Measurements from ENCODE around the gene ACAD10.
"Not testable (repeated sequence)": the region's sequence is repeated elsewhere in the genome, so short reads cannot be mapped to it uniquely, and the experiment has no call there.

ACAD10 gene

DNA sequence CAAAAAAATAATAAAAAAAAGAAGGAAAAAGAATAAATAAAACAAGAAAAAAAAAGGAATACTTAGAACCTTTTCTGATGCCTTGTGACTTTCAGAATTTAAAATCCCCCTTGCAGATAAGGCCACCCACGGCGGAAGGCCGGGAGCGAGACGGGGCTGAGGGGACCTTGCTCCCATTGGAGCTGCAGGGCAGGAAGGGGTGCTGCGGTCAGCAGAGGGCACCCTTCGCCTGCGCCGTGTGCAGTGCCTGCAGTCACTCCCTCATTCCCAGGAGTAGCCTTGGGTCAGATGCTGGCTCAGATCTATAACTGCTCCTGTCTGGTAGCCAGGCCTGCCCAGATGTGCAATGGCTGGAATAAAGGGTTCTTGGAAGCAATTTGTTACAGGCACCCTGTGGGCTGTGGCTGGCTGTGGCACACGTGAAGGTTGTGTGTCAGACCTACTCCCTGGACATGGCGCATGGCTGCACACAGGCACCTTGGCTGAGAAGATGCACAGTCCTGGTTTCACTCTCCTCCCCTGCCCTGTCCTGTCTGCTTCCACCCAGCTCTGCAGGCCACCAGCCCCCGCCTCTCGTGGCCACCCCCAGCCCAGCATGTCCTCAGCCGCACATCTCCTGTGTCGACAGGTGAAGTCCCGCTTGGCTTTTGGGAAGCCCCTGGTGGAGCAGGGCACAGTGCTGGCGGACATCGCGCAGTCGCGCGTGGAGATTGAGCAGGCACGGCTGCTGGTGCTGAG, 67.5 kb downstream of the ACAD10 start:
- DNase-seq (ENCODE audit: low read depth in 2 of 2): peak; percentile 7 to 16

GRCh38 chr12:111754671-111755070, 68.8 kb downstream of the ACAD10 start:
- DNase-seq (ENCODE audit: low read depth in 2 of 2): no peak

- DNase-seq (ENCODE audit: low read depth in 2 of 2): no peak
Observed at GRCh38 chr12:111756196-111756595, 70.3 kb downstream of the ACAD10 start.

GRCh38 chr12:111756681-111757080, 70.8 kb downstream of the ACAD10 start:
- DNase-seq (ENCODE audit: low read depth in 2 of 2): no peak

DNA sequence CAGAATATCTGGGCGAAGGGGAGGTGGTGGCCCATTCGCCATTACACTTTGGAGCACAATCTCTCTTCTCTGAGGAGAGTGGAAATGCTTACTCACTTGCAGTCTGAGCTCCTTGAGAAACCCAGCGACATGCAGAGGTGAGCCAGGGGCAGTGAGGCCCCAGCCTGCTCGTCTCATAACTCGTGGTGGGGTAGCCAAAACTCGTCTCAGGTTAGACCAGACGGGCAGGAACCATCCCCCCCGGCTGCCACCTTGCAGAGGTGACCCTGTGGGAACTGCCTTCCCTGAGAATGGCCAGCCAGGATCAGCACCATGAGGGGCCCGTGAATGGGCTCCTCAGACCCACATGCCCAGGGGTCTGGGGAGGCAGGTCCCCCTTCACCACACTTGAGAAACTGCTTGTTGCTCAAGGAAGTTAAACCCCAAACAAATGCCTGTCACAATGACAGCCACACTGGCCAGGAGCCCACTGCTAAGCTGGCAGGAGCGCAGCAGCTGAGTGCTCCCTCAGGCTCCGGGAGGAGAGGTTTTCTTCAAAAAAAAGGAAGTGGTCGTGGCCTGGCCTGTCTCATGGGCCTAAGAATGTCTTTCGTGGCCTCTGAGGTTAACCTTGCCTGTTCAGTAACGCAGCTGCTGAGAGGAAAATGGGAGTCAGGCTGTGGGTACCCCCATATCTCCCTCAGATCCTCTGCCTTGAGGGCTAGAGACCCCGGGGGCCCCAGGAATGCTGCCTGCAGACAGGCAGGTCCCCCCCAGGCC, 71.7 kb downstream of the ACAD10 start:
- DNase-seq (ENCODE audit: low read depth in 2 of 2): no peak

DNA sequence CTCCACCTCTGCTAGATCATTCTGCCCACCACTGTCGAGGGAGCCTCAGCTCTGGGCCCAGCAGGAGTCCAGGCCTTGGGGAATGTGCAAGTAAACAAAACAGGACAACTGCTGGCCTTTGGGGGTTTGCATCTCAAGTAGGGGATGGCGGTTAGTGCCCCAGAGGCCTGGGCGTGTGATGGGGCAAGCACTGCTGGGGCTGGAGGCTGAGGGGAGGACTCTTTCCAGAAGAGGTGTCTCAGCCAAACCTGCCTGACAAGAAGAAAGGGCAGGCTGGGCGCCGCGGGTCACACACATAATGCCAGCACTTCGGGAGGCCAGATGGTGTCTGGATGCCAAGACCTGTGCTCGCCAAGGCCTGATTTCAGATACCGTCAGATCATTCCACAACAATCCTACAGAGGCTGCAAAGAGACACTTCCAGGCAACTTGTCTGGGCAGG, 72.3 kb downstream of the ACAD10 start:
- no peak for DNase-seq (ENCODE audit: low read depth in 2 of 2)

DNA sequence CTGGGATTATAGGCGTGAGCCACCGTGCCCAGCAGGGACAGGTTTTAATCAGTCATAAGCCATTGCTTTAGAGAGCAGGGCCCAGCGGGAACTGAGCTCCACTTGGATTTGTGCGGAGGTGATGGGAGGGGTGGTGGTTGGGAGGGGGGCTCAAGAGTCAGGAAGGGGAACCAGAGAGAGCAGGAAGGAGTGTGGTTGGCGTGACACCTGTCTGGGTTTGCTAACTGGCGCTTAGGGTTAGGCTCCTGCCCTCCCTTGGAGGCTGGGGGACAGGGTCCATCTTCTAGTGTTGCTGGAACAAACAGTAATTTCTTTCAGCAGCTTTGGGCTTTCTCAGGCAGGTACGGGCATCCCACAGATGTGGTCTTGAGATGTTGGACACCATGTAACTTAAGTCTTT, 73.4 kb downstream of the ACAD10 start:
- no peak for DNase-seq (ENCODE audit: low read depth in 2 of 2)

GRCh38 chr12:111759991-111760390, 74.1 kb downstream of the ACAD10 start:
- no peak for DNase-seq (ENCODE audit: low read depth in 2 of 2)

DNA sequence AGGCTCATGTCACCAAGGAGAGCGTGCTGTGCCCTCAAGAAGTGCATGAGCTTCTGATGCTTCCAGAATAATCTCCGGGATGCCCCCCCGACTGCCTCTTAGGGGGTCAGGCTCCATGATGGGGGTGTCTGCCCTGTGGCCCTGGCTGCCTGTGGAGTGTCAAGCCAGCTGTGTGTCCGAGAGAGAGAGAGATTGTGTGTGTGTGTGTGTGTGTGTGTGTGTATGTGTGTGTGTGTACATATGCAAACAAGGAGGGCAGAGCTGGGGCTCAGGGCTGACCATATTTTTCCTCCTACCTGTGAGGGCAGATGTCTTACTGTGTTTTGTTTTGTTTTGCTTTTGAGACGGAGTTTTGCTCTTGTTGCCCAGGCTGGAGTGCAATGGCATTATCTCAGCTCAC, 75.2 kb downstream of the ACAD10 start:
- DNase-seq (ENCODE audit: low read depth in 2 of 2): no peak

- DNase-seq (ENCODE audit: low read depth in 2 of 2): no peak
Observed at GRCh38 chr12:111761706-111762105, 75.9 kb downstream of the ACAD10 start.

DNA sequence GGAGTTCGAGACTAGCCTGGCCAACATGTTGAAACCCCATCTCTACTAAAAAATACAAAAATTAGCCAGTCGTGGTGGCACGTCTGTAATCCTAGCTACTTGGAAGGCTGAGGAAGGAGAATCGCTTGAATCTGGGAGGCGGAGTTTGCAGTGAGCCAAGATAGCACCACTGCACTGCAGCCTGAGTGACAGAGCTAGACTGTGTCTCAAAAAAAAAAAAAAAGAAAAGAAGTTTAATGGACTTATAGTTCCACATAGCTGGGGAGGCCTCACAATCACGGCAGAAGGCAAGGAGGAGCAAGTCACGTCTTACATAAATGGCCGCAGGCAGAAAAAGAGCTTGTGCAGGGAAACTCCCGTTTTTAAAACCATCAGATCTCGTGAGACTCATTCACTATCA, 77.7 kb downstream of the ACAD10 start:
- not testable (repeated sequence) for DNase-seq (ENCODE audit: low read depth in 2 of 2)

DNA sequence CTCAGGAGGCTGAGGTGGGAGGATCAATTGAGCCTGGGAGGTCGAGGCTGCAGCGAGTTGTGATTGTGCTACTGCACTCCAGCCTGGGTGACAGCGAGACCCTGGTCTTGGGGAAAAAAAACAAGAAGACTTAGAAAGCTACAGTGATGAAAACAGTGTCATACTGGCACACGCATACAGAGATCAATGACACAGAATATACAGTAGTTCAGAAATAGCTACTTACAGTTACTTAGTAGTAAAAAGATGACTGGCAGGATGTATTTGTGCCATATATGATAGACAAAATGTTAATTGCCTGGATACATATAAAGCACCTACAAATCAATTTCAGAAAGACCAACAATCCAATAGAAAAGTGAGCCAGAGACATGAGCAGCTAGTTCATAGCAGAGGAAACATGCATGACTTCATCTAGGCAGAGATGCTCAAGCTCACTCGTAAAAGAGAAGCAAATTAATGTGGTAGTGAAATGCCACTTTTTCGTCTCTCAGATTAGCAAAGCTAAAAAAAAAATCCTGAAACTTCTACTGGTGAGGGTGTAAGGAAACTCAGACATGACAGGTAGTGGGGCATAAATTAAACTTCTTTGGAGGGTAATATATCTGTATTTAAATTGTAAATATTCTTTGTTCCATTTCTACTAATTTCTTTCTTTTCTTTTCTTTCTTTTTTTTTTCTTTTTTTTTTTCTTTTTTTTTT, 78.4 kb downstream of the ACAD10 start:
- no peak for DNase-seq (ENCODE audit: low read depth in 2 of 2)

DNA sequence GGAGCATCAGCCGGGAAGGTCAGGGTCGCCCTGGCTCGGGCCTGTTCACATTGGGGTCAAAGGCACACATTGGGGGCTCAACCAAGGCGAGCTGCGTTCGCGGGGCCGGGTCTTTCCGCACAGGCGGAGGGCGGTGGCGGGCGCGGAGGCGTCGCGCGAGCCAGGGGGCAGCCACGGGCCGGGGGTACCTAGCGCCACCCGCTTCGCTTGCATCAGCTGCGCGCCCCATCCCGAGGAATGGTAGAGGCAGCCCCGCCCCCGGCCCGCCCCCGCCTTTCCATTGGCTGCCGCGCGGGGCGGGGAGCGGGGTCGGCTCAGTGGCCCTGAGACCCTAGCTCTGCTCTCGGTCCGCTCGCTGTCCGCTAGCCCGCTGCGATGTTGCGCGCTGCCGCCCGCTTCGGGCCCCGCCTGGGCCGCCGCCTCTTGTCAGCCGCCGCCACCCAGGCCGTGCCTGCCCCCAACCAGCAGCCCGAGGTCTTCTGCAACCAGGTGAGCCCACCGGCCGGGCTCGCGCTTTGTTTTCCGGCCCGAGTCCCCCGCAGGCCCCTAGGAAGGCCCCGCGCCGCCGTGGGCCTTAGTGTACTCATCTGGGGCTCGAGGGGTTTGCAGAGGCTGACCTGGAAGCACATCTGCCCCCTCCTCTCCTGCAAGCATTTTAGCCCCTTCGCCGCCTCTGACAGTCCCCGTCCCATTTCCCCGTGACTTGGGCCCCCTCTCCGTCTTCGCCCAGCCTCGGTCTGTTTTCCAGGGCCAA, 80.9 kb downstream of the ACAD10 start, which contains the start of gene ALDH2:
TSS of gene ALDH2 (plus strand) at position 326 of the 754 bp plus-strand sequence. CDS start at position 376, 50 bp downstream.
- DNase-seq (ENCODE audit: low read depth in 2 of 2): peak; percentile 23 to 34

- no peak for DNase-seq (ENCODE audit: low read depth in 2 of 2)
Observed at GRCh38 chr12:111767362-111768158, 81.7 kb downstream of the ACAD10 start.

DNA sequence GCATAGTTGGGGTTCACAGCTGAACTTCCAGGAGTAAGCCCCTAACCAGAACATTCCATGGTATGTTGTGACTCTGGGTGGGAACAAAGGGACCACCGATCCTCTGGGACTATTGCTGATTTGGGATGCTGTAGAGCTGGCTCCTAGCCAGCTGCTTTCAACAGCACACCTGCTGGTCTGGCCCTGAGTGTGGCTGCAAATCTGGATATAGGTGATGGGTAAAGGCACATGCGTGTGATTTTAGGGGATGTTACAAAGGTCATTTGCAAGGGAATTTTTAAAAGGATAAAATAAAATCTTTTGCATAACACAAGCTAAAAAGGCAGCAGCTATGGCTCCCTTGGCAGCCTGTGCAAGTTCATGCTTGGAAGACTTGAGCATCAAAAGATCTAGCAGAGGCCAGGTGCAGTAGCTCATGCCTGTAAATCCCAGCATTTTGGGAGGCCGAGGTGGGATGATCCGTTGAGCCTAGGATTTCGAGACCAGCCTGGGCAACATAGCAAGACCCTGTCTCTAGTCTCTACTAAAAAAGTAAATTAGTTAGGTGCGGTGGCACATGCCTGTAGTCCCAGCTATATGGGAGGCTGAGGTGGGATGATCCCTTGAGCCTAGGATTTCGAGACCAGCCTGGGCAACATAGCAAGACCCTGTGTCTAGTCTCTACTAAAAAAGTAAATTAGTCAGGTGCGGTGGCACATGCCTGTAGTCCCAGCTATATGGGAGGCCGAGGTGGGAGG, 82.5 kb downstream of the ACAD10 start:
- no peak for DNase-seq (ENCODE audit: low read depth in 2 of 2)

DNA sequence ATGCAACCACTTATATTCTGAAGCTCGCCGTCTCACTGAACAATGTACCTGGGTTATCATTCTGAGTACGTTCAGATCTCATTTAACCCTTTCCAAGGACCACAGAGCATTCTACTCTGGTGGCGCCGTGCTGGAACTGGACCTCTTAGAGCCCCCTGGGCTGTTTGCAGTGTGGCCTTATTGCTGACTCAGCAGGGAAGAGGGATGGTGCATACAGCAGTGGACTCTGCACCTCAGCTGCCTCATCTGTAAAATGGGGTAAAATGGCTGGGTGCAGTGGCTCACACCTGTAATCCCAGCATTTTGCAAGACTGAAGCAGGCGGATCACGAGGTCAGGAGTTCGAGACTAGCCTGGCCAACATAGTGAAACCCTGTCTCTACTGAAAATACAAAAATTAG, 83.7 kb downstream of the ACAD10 start:
- no peak for DNase-seq (ENCODE audit: low read depth in 2 of 2)

DNA sequence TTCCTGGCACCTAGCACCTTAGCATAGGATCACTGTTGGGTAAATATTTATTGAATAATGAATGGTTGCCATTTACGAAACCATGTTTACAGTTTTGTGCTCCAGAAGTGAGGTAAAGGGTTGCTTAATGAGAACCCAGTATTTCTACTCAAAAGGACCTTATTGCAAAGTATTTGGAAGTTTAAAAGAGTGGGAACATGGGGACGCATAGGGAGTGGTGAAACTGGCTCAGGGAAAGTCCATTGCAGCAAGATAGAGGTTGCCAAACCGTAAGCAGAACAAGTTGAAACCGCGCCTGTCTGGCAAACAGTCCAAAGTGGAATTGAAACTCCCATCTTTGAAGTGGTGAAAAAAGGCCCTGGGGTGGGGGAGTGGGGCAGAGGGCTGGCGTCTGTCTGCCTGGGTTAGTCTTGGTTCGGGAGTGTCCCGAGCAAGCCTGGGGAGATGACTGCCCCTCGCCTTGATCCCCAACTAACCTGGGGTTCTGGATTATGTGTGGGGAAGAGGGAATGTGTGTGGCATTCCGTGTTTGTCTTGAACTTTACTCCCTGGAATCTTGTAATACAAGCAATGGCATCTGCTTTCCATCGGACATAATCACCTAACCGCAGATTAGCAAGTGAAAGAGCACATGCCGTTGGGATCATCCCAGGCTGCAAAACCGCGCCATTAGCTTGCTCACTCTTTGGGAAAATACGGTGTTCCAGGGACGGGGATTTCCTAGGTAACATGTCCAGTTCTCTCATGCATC, 88.1 kb downstream of the ACAD10 start:
- DNase-seq (ENCODE audit: low read depth in 2 of 2): peak; percentile 57 to 65

DNA sequence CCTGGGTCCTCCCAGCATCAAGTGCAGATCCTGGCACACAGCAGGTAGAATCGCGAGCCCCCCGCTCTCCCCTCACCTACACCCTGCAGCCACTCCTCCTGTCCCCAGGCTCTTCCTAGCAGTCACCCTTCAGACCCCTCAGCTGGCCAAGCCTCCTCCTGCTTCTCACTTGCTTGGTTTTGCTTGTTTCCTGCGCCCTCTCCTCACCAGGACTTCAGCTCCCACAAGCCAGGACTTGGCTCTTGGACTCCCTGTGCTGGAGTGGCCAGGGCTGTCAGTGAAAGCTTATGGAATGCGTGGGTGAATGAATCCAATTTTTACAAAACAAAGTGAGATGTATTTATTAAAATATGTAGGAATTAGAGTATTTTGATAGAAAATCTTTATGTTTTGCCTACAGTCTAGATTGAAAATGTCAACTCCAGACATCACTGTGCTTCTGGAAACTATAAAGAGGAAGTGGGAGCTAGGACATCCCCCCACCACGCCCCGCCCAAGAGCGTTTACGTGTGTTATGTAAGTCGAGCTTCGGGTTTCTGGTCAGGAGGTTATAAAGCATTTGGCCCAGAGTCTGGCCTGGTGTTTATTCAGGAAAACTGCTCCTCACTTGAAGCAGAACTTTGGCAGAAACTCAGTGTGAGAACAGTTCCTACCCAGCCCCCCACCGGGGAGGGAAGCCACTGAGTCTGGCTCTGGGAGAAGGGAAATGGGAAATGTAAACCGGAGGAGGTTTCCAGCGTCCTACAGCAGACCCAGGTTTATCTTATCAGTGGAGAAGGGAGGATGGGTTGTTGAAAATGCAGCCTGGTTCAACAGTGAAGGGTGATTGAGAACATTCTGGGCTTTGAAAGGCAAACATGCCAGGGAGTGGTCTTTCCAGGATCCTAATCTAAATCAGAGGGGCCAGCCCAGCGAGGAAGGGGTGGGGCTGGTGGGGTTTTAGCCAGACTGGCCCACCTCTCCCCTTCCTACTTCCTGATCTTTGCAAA, 89.6 kb downstream of the ACAD10 start:
- no peak for DNase-seq (ENCODE audit: low read depth in 2 of 2)
